ENCODE data around the gene LDHAL6B. TPM values are rescaled to one million over a fixed set of nuclear protein-coding genes. Genes with fewer than 3 reads are reported as not detected.

The LDHAL6B gene
- total and polyA plus RNA-seq, 4 donors, result 0.05 TPM; not detected in 3

GRCh38 chr15:59237924-59238331, 31.3 kb downstream of the LDHAL6B start:
- Histone ChIP-seq H3K4me3 (no peak overlapping the region), H3K9ac (ENCODE audit: insufficient read depth in 1 of 2, low read length in 2 of 2) (no peak overlapping the region), H3K36me3 (ENCODE audit: control insufficient read depth in 4 of 4, insufficient read depth in 4 of 4, low read length in 4 of 4) (peaks cover 0 to 3% (median 0%) of the 10 kb centered on the region in 4 donors), H3K4me1 (ENCODE audit: control insufficient read depth in 5 of 5, insufficient read depth in 5 of 5, low read length in 5 of 5) (peaks cover 0 to 15% (median 6%) of the 10 kb centered on the region in 5 donors), H3K27me3 (ENCODE audit: control insufficient read depth in 3 of 3, insufficient read depth in 3 of 3, low read length in 2 of 3) (no peaks in the 10 kb centered on the region), H3K9me3 (ENCODE audit: control insufficient read depth in 4 of 4, insufficient read depth in 3 of 4, low read length in 3 of 4) (no peaks in the 10 kb centered on the region), H3K27ac (ENCODE audit: low read depth in 1 of 2, low read length in 1 of 2) (no peak overlapping the region)
- TF ChIP-seq CTCF (IDR thresholded peaks at IDR 0.05; ENCODE audit: control extremely low read depth, extremely low read depth), result no peak
- WGBS, 2 donors, result 62 to 70% methylated on average over 5 of the region's 5 CpGs
- no peak for ATAC-seq (ENCODE audit: insufficient read depth, low FRiP score)
- DNase-seq, result no peak

GRCh38 chr15:59240036-59240435, 33.4 kb downstream of the LDHAL6B start:
- H3K4me3 ChIP-seq, result no peak overlapping the region
- no peaks in the 10 kb centered on the region for H3K9me3 ChIP-seq (ENCODE audit: control insufficient read depth in 4 of 4, insufficient read depth in 3 of 4, low read length in 3 of 4)
- H3K9ac ChIP-seq (ENCODE audit: insufficient read depth in 1 of 2, low read length in 2 of 2), result no peak overlapping the region
- H3K36me3 ChIP-seq (ENCODE audit: control insufficient read depth in 4 of 4, insufficient read depth in 4 of 4, low read length in 4 of 4), result peaks cover 0 to 5% (median 0%) of the 10 kb centered on the region in 4 donors
- no peak for TF ChIP-seq CTCF (IDR thresholded peaks at IDR 0.05; ENCODE audit: control extremely low read depth, extremely low read depth)
- H3K4me1 ChIP-seq (ENCODE audit: control insufficient read depth in 5 of 5, insufficient read depth in 5 of 5, low read length in 5 of 5), result peaks cover 0 to 15% (median 6%) of the 10 kb centered on the region in 5 donors
- WGBS, 2 donors, result 69 to 82% methylated on average over 5 of the region's 5 CpGs
- no peak for ATAC-seq (ENCODE audit: insufficient read depth, low FRiP score)
- H3K27ac ChIP-seq (ENCODE audit: low read depth in 1 of 2, low read length in 1 of 2), result no peak overlapping the region
- H3K27me3 ChIP-seq (ENCODE audit: control insufficient read depth in 3 of 3, insufficient read depth in 3 of 3, low read length in 2 of 3), result no peaks in the 10 kb centered on the region
- peak in 2 of 3 donors; percentile 54 to 66 for DNase-seq

GRCh38 chr15:59242649-59243048, 36.0 kb downstream of the LDHAL6B start:
- no peak for TF ChIP-seq CTCF (IDR thresholded peaks at IDR 0.05; ENCODE audit: control extremely low read depth, extremely low read depth)
- peaks cover 0 to 15% (median 6%) of the 10 kb centered on the region in 5 donors for H3K4me1 ChIP-seq (ENCODE audit: control insufficient read depth in 5 of 5, insufficient read depth in 5 of 5, low read length in 5 of 5)
- H3K27ac ChIP-seq (ENCODE audit: low read depth in 1 of 2, low read length in 1 of 2), result no peak overlapping the region
- no peak for ATAC-seq (ENCODE audit: insufficient read depth, low FRiP score)
- no peak for DNase-seq
- no peak overlapping the region for H3K4me3 ChIP-seq
- 91 to 96% methylated on average over 2 of the region's 2 CpGs for WGBS, 2 donors
- H3K36me3 ChIP-seq (ENCODE audit: control insufficient read depth in 4 of 4, insufficient read depth in 4 of 4, low read length in 4 of 4), result peaks cover 0 to 5% (median 2%) of the 10 kb centered on the region in 4 donors
- H3K27me3 ChIP-seq (ENCODE audit: control insufficient read depth in 3 of 3, insufficient read depth in 3 of 3, low read length in 2 of 3), result no peaks in the 10 kb centered on the region
- H3K9me3 ChIP-seq (ENCODE audit: control insufficient read depth in 4 of 4, insufficient read depth in 3 of 4, low read length in 3 of 4), result no peaks in the 10 kb centered on the region
- H3K9ac ChIP-seq (ENCODE audit: insufficient read depth in 1 of 2, low read length in 2 of 2), result no peak overlapping the region

- WGBS, 2 donors, result 86 to 93% methylated on average over 5 of the region's 5 CpGs
- H3K27me3 ChIP-seq (ENCODE audit: control insufficient read depth in 3 of 3, insufficient read depth in 3 of 3, low read length in 2 of 3), result no peaks in the 10 kb centered on the region
- no peak overlapping the region for H3K4me3 ChIP-seq
- H3K4me1 ChIP-seq (ENCODE audit: control insufficient read depth in 5 of 5, insufficient read depth in 5 of 5, low read length in 5 of 5), result peaks cover 0 to 15% (median 4%) of the 10 kb centered on the region in 5 donors
- ATAC-seq (ENCODE audit: insufficient read depth, low FRiP score) (no peak), DNase-seq (no peak)
- no peak overlapping the region for H3K9ac ChIP-seq (ENCODE audit: insufficient read depth in 1 of 2, low read length in 2 of 2)
- no peaks in the 10 kb centered on the region for H3K9me3 ChIP-seq (ENCODE audit: control insufficient read depth in 4 of 4, insufficient read depth in 3 of 4, low read length in 3 of 4)
- no peak for TF ChIP-seq CTCF (IDR thresholded peaks at IDR 0.05; ENCODE audit: control extremely low read depth, extremely low read depth)
- H3K36me3 ChIP-seq (ENCODE audit: control insufficient read depth in 4 of 4, insufficient read depth in 4 of 4, low read length in 4 of 4), result peaks cover 0 to 5% (median 2%) of the 10 kb centered on the region in 4 donors
- H3K27ac ChIP-seq (ENCODE audit: low read depth in 1 of 2, low read length in 1 of 2), result no peak overlapping the region
Measured at GRCh38 chr15:59243622-59244021, 37.0 kb downstream of the LDHAL6B start.

All from lung (tissue), 12 donors.